Activated naive CD4-positive, alpha-beta T cell treated with anti-CD3 and anti-CD28 coated beads for 36 hours (primary cell): ENCODE measurements around the gene HMGXB4. TPM values are rescaled to one million over a fixed set of nuclear protein-coding genes. Genes with fewer than 3 reads are reported as not detected.

Source experiments
- CTCF ChIA-PET: fragments of 350-600 bp; sonication (Branson Sonifier 250); formaldehyde crosslinking; loops from one replicate; lab custom pipeline; 2021; ENCODE audit warnings: antibody characterized with exemption; lab: Charles Lee
- DNase-seq: peaks from one replicate; pipeline ENCODE4 v3.0.0-alpha.2; 2020
- H3K27ac Mint-ChIP-seq: one replicate; pipeline ENCODE4 v1.8.0; 2021; ENCODE audit warnings: mild to moderate bottlenecking, mixed read lengths
- H3K27me3 Mint-ChIP-seq: one replicate; pipeline ENCODE4 v1.8.0; 2021; ENCODE audit warnings: low read depth, mixed read lengths
- H3K36me3 Mint-ChIP-seq: one replicate; pipeline ENCODE4 v1.8.0; 2021; ENCODE audit warnings: low read depth, mixed read lengths
- H3K4me1 Mint-ChIP-seq: one replicate; pipeline ENCODE4 v1.8.0; 2021; ENCODE audit warnings: low read depth, mixed read lengths
- H3K4me3 Mint-ChIP-seq: one replicate; pipeline ENCODE4 v1.8.0; 2021; ENCODE audit warnings: mild to moderate bottlenecking, moderate library complexity, mixed read lengths
- H3K9me3 Mint-ChIP-seq: one replicate; pipeline ENCODE4 v1.8.0; 2021; ENCODE audit warnings: mixed read lengths
- intact Hi-C: fragments of 100-400 bp; cut with micrococcal nuclease; formaldehyde crosslinking; loops from one replicate; pipeline ENCODE4 v1.15.1; 2023
- total RNA-seq, 2 experiments: library from RNA; stranded (reverse); gene quantifications; one replicate each; pipeline ENCODE4 v1.2.3, GENCODE V29; 2021

The HMGXB4 gene
- total RNA-seq, 2 experiments from 2014 or later = 36.6 to 38.2 TPM

- CTCF ChIA-PET = no interaction called here
- intact Hi-C loops = no loop called here
- peaks cover 47% of the 10 kb centered on the region for H3K4me1 Mint-ChIP-seq
- no peaks in the 10 kb centered on the region for H3K27me3 Mint-ChIP-seq
- peaks cover 5% of the 10 kb centered on the region for H3K36me3 Mint-ChIP-seq
- no peaks in the 10 kb centered on the region for H3K9me3 Mint-ChIP-seq
- DNase-seq = no peak
- no peak overlapping the region for H3K27ac Mint-ChIP-seq
- H3K4me3 Mint-ChIP-seq = no peak overlapping the region
These were observed 57.1 kb downstream of the HMGXB4 start for GRCh38 chr22:35314161-35314942.

GRCh38 chr22:35315141-35315854 lies 58.0 kb downstream of the HMGXB4 start:
- DNase-seq = no peak
- no peaks in the 10 kb centered on the region for H3K27me3 Mint-ChIP-seq
- CTCF ChIA-PET = no interaction called here
- intact Hi-C loops = no loop called here
- H3K36me3 Mint-ChIP-seq = peaks cover 4% of the 10 kb centered on the region
- no peak overlapping the region for H3K27ac Mint-ChIP-seq
- no peak overlapping the region for H3K4me3 Mint-ChIP-seq
- peaks cover 41% of the 10 kb centered on the region for H3K4me1 Mint-ChIP-seq
- no peaks in the 10 kb centered on the region for H3K9me3 Mint-ChIP-seq

DNA sequence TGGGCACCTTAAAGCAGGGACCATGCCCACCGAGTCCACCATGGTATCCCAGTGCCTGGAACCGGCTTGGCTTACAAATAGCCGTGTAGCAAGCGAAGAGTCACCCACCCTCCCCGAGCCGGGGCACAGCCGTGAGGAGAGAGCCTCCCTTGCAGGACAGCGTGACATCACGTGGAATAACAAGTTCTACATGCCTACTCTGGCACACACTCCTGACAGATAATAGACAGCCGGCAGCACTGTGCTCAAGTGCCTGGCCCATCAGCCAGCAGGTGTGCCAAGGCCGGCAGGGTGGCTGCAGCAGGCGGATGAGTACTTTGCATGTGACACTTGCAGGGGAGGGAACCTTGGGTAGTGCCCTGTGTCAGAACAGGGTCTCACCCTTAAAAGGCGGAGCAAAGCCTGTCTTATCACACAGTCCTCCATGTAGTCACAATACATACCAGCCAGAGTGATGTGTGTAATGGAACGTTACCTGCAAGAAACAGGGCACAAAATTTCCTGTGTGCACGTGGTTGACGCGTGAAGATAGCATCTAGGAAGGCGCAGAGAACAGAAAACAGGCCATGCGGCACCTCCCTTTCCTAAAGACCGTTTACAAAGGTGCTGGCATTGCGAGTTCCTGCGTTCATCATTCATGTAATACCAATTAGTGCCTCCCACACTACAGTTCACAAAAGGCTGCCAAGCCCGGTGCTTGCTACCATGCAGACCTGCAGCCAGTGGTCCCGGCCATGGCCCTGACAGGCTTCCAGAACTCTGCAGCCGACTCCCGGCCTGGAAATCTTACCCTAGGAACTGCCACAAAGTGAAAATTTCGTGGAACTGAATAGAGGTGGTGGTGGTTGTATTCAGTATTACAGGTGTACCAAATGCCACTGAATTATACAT lies 58.8 kb downstream of the HMGXB4 start:
- CTCF ChIA-PET = no interaction called here
- Mint-ChIP-seq H3K36me3 (peaks cover 4% of the 10 kb centered on the region), H3K4me1 (peaks cover 33% of the 10 kb centered on the region), H3K27me3 (no peaks in the 10 kb centered on the region), H3K9me3 (no peaks in the 10 kb centered on the region), H3K27ac (no peak overlapping the region), H3K4me3 (no peak overlapping the region)
- no peak for DNase-seq
- intact Hi-C loops = no loop called here

GRCh38 chr22:35316751-35317150 lies 59.5 kb downstream of the HMGXB4 start:
- no peak for DNase-seq
- intact Hi-C loops = no loop called here
- Mint-ChIP-seq H3K4me3 (no peak overlapping the region), H3K27me3 (no peaks in the 10 kb centered on the region), H3K36me3 (peaks cover 4% of the 10 kb centered on the region), H3K9me3 (no peaks in the 10 kb centered on the region), H3K4me1 (peaks cover 27% of the 10 kb centered on the region), H3K27ac (no peak overlapping the region)
- CTCF ChIA-PET = no interaction called here

GRCh38 chr22:35317680-35318290 lies 60.5 kb downstream of the HMGXB4 start:
- DNase-seq = no peak
- intact Hi-C loops = no loop called here

DNA sequence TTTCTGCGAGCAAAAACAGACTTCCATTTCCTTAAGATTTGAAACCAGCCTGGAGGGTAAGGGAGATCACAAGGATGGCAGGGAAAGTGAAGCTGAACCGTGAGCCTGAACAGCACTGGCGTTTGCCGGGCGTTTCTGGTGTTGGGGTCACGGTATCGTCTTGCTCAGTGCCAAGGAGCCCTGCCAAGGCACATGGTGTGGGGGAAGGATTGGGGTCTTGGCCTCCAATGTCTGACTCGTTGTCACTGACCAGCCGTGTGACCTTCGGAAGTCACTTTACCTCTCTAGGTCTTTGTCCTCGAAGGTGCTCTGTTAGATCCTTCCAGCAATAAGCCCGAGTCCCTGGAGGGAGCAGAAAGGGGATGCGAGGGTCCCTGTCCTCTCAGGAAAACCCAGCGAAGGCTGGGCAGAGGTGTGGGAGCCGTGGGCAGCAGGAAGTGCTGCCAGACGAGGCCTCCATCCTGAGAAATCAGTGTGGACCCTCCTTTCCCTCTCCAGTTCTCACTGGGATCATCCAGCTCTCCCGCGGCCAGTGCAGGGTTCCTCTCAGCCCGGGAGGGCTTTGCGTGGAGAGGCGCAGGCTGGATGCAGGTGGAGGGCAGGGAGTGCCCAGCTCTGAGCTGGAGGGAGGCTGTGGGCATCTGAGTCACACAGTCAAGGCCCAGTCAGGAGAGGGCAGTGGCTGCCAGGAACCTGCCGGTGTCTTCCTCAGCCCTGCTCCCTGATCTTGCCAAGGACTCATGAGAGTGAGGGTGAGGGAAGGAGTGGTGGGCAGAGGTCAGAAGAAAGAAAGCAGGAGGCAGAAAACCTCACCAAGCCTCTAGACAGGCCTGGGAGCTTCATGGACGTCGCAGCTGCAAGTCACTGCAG lies 61.3 kb downstream of the HMGXB4 start:
- CTCF ChIA-PET = interaction anchor here (0.5 kb wide), 1 partner anchor 74 kb away, joined by 4 read pairs; no protein-coding TSS in a partner anchor

More at GRCh38 chr22:35317680-35318290, 60.5 kb downstream of the HMGXB4 start:
- CTCF ChIA-PET = no interaction called here
- Mint-ChIP-seq H3K9me3 (no peaks in the 10 kb centered on the region), H3K27ac (no peak overlapping the region), H3K27me3 (no peaks in the 10 kb centered on the region), H3K4me3 (no peak overlapping the region), H3K4me1 (peaks cover 20% of the 10 kb centered on the region), H3K36me3 (peaks cover under 1% of the 10 kb centered on the region)

DNA sequence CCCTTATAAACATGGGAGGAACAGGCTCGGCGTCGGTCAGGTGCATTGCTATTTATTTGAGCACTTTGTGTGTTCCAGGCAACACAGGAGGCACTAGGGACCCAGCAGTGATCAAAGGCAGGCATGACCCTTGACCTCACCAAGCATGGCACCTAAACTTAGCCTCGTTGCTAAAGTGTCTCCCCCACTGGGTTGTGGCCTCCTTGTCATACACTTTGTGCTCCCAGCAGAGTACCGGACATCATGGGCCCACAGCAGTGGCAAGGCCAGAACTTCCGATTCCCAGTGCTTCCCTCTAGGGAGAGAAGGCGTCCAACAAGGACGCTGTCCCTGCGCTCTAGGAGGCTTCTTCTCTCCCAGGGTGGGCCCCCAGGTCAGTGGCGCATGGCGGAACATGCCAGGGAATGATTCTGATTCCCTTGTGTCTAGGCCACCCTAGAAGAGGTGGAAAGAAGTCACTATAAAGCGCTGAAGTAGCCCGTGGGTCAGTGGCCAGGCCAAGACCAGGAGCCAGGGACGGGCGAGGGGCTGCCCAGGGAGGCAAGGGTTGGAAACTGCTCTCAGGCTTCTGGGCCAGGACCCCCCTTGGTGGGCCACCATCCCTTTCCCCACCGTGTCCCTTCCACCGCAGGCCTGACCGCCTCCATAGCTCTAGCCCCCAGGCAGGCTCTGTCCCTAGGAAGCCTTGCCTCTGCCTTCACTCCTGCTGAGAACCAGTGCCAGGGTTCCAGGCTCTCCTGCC lies 62.1 kb downstream of the HMGXB4 start:
- no peaks in the 10 kb centered on the region for H3K27me3 Mint-ChIP-seq
- peaks cover 6% of the 10 kb centered on the region for H3K36me3 Mint-ChIP-seq
- intact Hi-C loops = no loop called here
- DNase-seq = no peak
- H3K9me3 Mint-ChIP-seq = no peaks in the 10 kb centered on the region
- CTCF ChIA-PET = no interaction called here
- no peak overlapping the region for H3K4me3 Mint-ChIP-seq
- H3K27ac Mint-ChIP-seq = no peak overlapping the region
- H3K4me1 Mint-ChIP-seq = peaks cover 7% of the 10 kb centered on the region

More for the DNA sequence above, 61.3 kb downstream of the HMGXB4 start:
- Mint-ChIP-seq H3K27me3 (no peaks in the 10 kb centered on the region), H3K27ac (no peak overlapping the region), H3K36me3 (peaks cover 3% of the 10 kb centered on the region), H3K4me1 (peaks cover 14% of the 10 kb centered on the region), H3K9me3 (no peaks in the 10 kb centered on the region), H3K4me3 (no peak overlapping the region)
- no peak for DNase-seq
- intact Hi-C loops = no loop called here

GRCh38 chr22:35322126-35322525 lies 64.8 kb downstream of the HMGXB4 start:
- Mint-ChIP-seq H3K36me3 (peaks cover 9% of the 10 kb centered on the region), H3K27ac (no peak overlapping the region), H3K27me3 (no peaks in the 10 kb centered on the region), H3K9me3 (no peaks in the 10 kb centered on the region), H3K4me3 (no peak overlapping the region), H3K4me1 (no peaks in the 10 kb centered on the region)
- DNase-seq = no peak
- CTCF ChIA-PET = no interaction called here
- intact Hi-C loops = no loop called here

GRCh38 chr22:35322893-35323292 lies 65.6 kb downstream of the HMGXB4 start:
- intact Hi-C loops = no loop called here
- Mint-ChIP-seq H3K4me3 (no peak overlapping the region), H3K9me3 (no peaks in the 10 kb centered on the region), H3K36me3 (peaks cover 9% of the 10 kb centered on the region), H3K27ac (no peak overlapping the region), H3K4me1 (no peaks in the 10 kb centered on the region), H3K27me3 (no peaks in the 10 kb centered on the region)
- no peak for DNase-seq
- CTCF ChIA-PET = no interaction called here

DNA sequence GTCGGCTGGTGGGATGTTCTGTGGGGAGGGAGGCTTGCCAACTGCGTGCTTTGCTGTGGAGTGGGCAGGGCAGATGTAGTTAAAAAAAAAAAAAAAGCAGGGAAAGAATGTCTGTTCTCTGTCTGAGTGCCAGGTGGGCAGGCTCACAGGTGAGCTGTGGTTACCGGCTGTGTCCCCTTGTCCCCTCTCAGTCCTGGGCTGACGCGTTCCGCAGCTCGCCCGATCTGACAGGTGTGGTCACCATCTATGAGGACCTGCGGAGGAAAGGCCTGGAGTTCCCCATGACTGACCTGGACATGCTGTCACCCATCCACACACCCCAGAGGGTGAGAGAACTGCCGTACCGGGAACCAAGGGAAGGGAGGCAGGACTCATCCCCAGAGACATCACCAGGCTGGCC lies 66.0 kb downstream of the HMGXB4 start:
- H3K27me3 Mint-ChIP-seq = no peaks in the 10 kb centered on the region
- H3K9me3 Mint-ChIP-seq = no peaks in the 10 kb centered on the region
- no peak overlapping the region for H3K4me3 Mint-ChIP-seq
- intact Hi-C loops = no loop called here
- no peak overlapping the region for H3K27ac Mint-ChIP-seq
- CTCF ChIA-PET = no interaction called here
- H3K36me3 Mint-ChIP-seq = peaks cover 9% of the 10 kb centered on the region
- DNase-seq = no peak
- peaks cover 3% of the 10 kb centered on the region for H3K4me1 Mint-ChIP-seq

GRCh38 chr22:35324067-35324466 lies 66.8 kb downstream of the HMGXB4 start:
- H3K4me1 Mint-ChIP-seq = peaks cover 5% of the 10 kb centered on the region
- H3K4me3 Mint-ChIP-seq = no peak overlapping the region
- no peak for DNase-seq
- no peaks in the 10 kb centered on the region for H3K9me3 Mint-ChIP-seq
- CTCF ChIA-PET = no interaction called here
- H3K27me3 Mint-ChIP-seq = no peaks in the 10 kb centered on the region
- no peak overlapping the region for H3K27ac Mint-ChIP-seq
- peaks cover 9% of the 10 kb centered on the region for H3K36me3 Mint-ChIP-seq
- intact Hi-C loops = no loop called here
